HepG2 (cell line): ENCODE measurements around the gene HCFC1. TPM values are rescaled to one million over a fixed set of nuclear protein-coding genes. Genes with fewer than 3 reads are reported as not detected.

Experiments
- ATAC-seq: fragments of 200-7000 bp; cut with Tn5 transposase; 3 replicates; pipeline ENCODE4 v1.9.1; 2020; ENCODE audit warnings: mild to moderate bottlenecking, moderate library complexity
- BruUV-seq: library from RNA; stranded (reverse); fragments of 400-500 nt; replicated peaks from 2 replicates; lab custom pipeline; 2021; lab: Mats Ljungman, UMichigan
- CTCF ChIA-PET: fragments of 300-600 bp; formaldehyde crosslinking; extraction: SDS; loops from one replicate; lab custom pipeline; 2021; ENCODE audit warnings: low total read pairs, inconsistent platforms, low intra/inter-chr PET ratio; lab: Yijun Ruan, JAX
- POLR2A ChIA-PET: fragments of 350-600 bp; sonication (Branson Sonifier 250); formaldehyde crosslinking; loops from one replicate; lab custom pipeline; 2020; ENCODE audit warnings: antibody characterized with exemption, inconsistent platforms; lab: Yijun Ruan, JAX
- DNase-seq: peaks from one replicate; pipeline ENCODE4 v3.0.0-alpha.2; 2015; ENCODE audit warnings: low spot score
- FAIRE-seq: peaks from 3 replicates; lab custom pipeline; 2011; peaks lifted over from hg19 to GRCh38; lab: Jason Lieb, UNC
- H2AFZ ChIP-seq: one replicate; pipeline ENCODE4 v1.6.1; 2011; ENCODE audit warnings: low read length, inconsistent platforms
- H3K27ac ChIP-seq: fragments of 300-600 bp; 3 replicates; pipeline ENCODE4 v1.8.0; 2011; ENCODE audit warnings: mixed run types, mild to moderate bottlenecking, mixed read lengths, low read length, inconsistent platforms; ENCODE audit not compliant: insufficient read depth; ENCODE audit errors: extremely low read length
- H3K27me3 ChIP-seq, 2 experiments: fragments of 200-600 bp in 1 of 2; 2 replicates in 1 of 2; 3 replicates in 1 of 2; pipeline versions ENCODE4 v1.6.0 to v1.8.0; 2011; ENCODE audit warnings: low read length in 2 of 2, mild to moderate bottlenecking in 2 of 2, moderate library complexity in 2 of 2, inconsistent platforms in 1 of 2; ENCODE audit not compliant: insufficient read depth in 2 of 2, control insufficient read depth in 1 of 2
- H3K36me3 ChIP-seq, 2 experiments: fragments of 200-600 bp in 1 of 2; replicated peaks in 1 of 2; 2 replicates in 1 of 2; 3 replicates in 1 of 2; pipeline versions ENCODE4 v1.5.1 to v1.8.0; 2011; ENCODE audit warnings: low read length in 2 of 2, inconsistent platforms in 1 of 2; ENCODE audit not compliant: insufficient read depth in 2 of 2, control insufficient read depth in 1 of 2
- H3K4me1 ChIP-seq: 2 replicates; pipeline ENCODE4 v1.5.1; 2012; ENCODE audit warnings: low read length, inconsistent platforms; ENCODE audit not compliant: insufficient read depth
- H3K4me2 ChIP-seq: 2 replicates; pipeline ENCODE4 v1.6.0; 2011; ENCODE audit warnings: low read depth, low read length, inconsistent platforms
- H3K4me3 ChIP-seq, 3 experiments: fragments of 200-600 bp in 1 of 3; sonication (generic), shearing (Covaris generic) in 1 of 3; replicated peaks in 1 of 3; 2 replicates each; pipeline ENCODE4 v1.5.1; 2011 to 2016; ENCODE audit warnings: low read length in 3 of 3, inconsistent platforms in 2 of 3, low read depth in 2 of 3, mild to moderate bottlenecking in 2 of 3, control low read depth in 1 of 3, mixed read lengths in 1 of 3; ENCODE audit not compliant: insufficient read depth in 1 of 3
- H3K79me2 ChIP-seq: one replicate; pipeline ENCODE4 v1.6.1; 2011; ENCODE audit warnings: low read length, inconsistent platforms; ENCODE audit not compliant: insufficient read depth
- H3K9ac ChIP-seq: 2 replicates; pipeline ENCODE4 v1.6.0; 2011; ENCODE audit warnings: mild to moderate bottlenecking, low read depth, low read length, inconsistent platforms; ENCODE audit not compliant: insufficient read depth
- H3K9me3 ChIP-seq: 2 replicates; pipeline ENCODE4 v1.5.1; 2012; ENCODE audit warnings: mild to moderate bottlenecking, low read length
- H4K20me1 ChIP-seq: 2 replicates; pipeline ENCODE4 v1.6.0; 2011; ENCODE audit warnings: inconsistent platforms, mild to moderate bottlenecking, low read length, moderate library complexity; ENCODE audit not compliant: insufficient read depth
- ATF3 ChIP-seq: sonication (generic); formaldehyde crosslinking; IDR thresholded peaks from 2 replicates; pipeline ENCODE4 v1.4.0; 2020; ENCODE audit warnings: missing genetic modification reagents
- ATF7-NPFF ChIP-seq: sonication (generic); formaldehyde crosslinking; IDR thresholded peaks from 2 replicates; pipeline ENCODE4 v1.8.1; 2023; ENCODE audit warnings: mild to moderate bottlenecking, low read depth, missing genetic modification reagents, moderate library complexity
- HDAC2 ChIP-seq: sonication (generic); formaldehyde crosslinking; IDR thresholded peaks from 2 replicates; pipeline ENCODE4 v1.4.0; 2020; ENCODE audit warnings: missing genetic modification reagents
- JUNB ChIP-seq: sonication (generic); formaldehyde crosslinking; IDR thresholded peaks from 2 replicates; pipeline ENCODE4 v1.8.0; 2022; ENCODE audit warnings: missing genetic modification reagents, mild to moderate bottlenecking, borderline replicate concordance
- MTF1 ChIP-seq: sonication (generic); formaldehyde crosslinking; IDR thresholded peaks from 2 replicates; pipeline ENCODE4 v1.5.0; 2020; ENCODE audit warnings: missing genetic modification reagents
- POLR2AphosphoS5 ChIP-seq: IDR thresholded peaks from 2 replicates; pipeline ENCODE4 v1.6.1; 2012; ENCODE audit warnings: low read depth, low read length
- TBL1XR1 ChIP-seq: fragments of 150-350 bp; IDR thresholded peaks from 2 replicates; pipeline ENCODE4 v1.6.1; 2014; ENCODE audit warnings: borderline replicate concordance, low read length; ENCODE audit not compliant: partially characterized antibody
- ZBTB34 ChIP-seq: sonication (generic); formaldehyde crosslinking; IDR thresholded peaks from 2 replicates; pipeline ENCODE4 v1.8.0; 2022; ENCODE audit warnings: mild to moderate bottlenecking, missing genetic modification reagents
- ZBTB38 ChIP-seq: sonication (generic); formaldehyde crosslinking; IDR thresholded peaks from 2 replicates; pipeline ENCODE4 v1.5.1; 2020; ENCODE audit warnings: mild to moderate bottlenecking, missing genetic modification reagents
- ZBTB39 ChIP-seq: sonication (generic); formaldehyde crosslinking; IDR thresholded peaks from 2 replicates; pipeline ENCODE4 v1.5.0; 2020; ENCODE audit warnings: missing genetic modification reagents
- ZNF747 ChIP-seq: sonication (generic); formaldehyde crosslinking; IDR thresholded peaks from 2 replicates; pipeline ENCODE4 v1.8.1; 2023; ENCODE audit warnings: missing genetic modification reagents, mild to moderate bottlenecking, borderline replicate concordance
- ZNF792 ChIP-seq: IDR thresholded peaks from 2 replicates; pipeline ENCODE4 v1.6.1; 2016
- WGBS: methylation state at CpG from one replicate; pipeline ENCODE4 v1.1.6; 2017; ENCODE audit warnings: low lambda C conversion rate; 5-methylcytosine and 5-hydroxymethylcytosine counted together
- in situ Hi-C: cut with HindIII; loops from 2 replicates; pipeline ENCODE4 v1.10.0; 2017; ENCODE audit warnings: low pct_unique_long_range_greater_than_20kb; ENCODE audit not compliant: extremely low pct_ligation_motif_present
- intact Hi-C: fragments of 100-400 bp; cut with micrococcal nuclease; formaldehyde crosslinking; loops from one replicate; pipeline ENCODE4 v1.10.0; 2022; ENCODE audit not compliant: unreplicated experiment
- polyA plus RNA-seq, 8 experiments: library from polyadenylated mRNA; depleted of rRNA in 3 of 8; stranded (reverse) in 7 of 8; unstranded in 1 of 8; fragments of >200 nt; fragmentation: Illumina TruSeq in 4 of 8; extraction: Trizol in 4 of 8; gene quantifications; 2 replicates each; pipeline versions ENCODE4 v1.2.1 to v1.2.3, GENCODE V29; 2011 to 2016; ENCODE audit warnings: low read depth in 4 of 8, missing spikeins in 1 of 8, mixed read lengths in 1 of 8; ENCODE audit not compliant: insufficient read depth in 1 of 8
- total RNA-seq, 5 experiments: library from RNA; depleted of rRNA; stranded (reverse); fragments of >200 nt; fragmentation: Illumina TruSeq; extraction: Trizol; gene quantifications; 2 replicates each; pipeline ENCODE4 v1.2.3, GENCODE V29; 2016; ENCODE audit warnings: low read depth in 1 of 5

Gene HCFC1
- total and polyA plus RNA-seq, 2 of the 13 experiments (the other 11 are each of a cell fraction or from before 2014, with no cell fraction given): 5.8 to 17.8 TPM

GRCh38 chrX:153963546-153963945 lies 8.1 kb downstream of the HCFC1 start:
- H2AFZ ChIP-seq: no peak overlapping the region
- peaks cover 17 to 63% of the 10 kb centered on the region in 2 experiments; a peak in 4 of 5 replicates for H3K36me3 ChIP-seq
- ChIA-PET CTCF (no interaction called here), POLR2A (no interaction called here)
- peaks cover 37% of the 10 kb centered on the region for H4K20me1 ChIP-seq
- no peak overlapping the region for H3K9ac ChIP-seq
- H3K4me1 ChIP-seq: peaks cover 25% of the 10 kb centered on the region
- H3K79me2 ChIP-seq: peaks cover 50% of the 10 kb centered on the region
- H3K4me2 ChIP-seq: no peak overlapping the region
- in situ Hi-C loops: no loop called here
- no CpG with 5 or more reads among the region's 12 CpGs for WGBS
- FAIRE-seq (no peak), ATAC-seq (no peak)
- no peak overlapping the region for H3K27ac ChIP-seq
- H3K9me3 ChIP-seq: no peaks in the 10 kb centered on the region
- no peaks in the 10 kb centered on the region for H3K27me3 ChIP-seq
- no peak for TF ChIP-seq ZNF747 (CRISPR knock-in tag)
- no peak for TF ChIP-seq HDAC2 (CRISPR knock-in tag)
- TF ChIP-seq MTF1 (CRISPR knock-in tag): no peak
- no peak for TF ChIP-seq ZBTB39 (CRISPR knock-in tag)
- TF ChIP-seq, all 625 proteins: peak for 0
- intact Hi-C loops: no loop called here
- no TSS peak for BruUV-seq
- no peak overlapping the region for H3K4me3 ChIP-seq
- no peak for DNase-seq

- no TSS peak for BruUV-seq
- no peak overlapping the region for H3K4me2 ChIP-seq
- H3K27me3 ChIP-seq: no peaks in the 10 kb centered on the region
- H4K20me1 ChIP-seq: peaks cover 15% of the 10 kb centered on the region; the same call in 1 of the 2 replicates
- ATAC-seq: no peak
- POLR2A ChIA-PET: no interaction called here
- no peaks in the 10 kb centered on the region for H3K9me3 ChIP-seq
- no peak overlapping the region for H3K9ac ChIP-seq
- intact Hi-C loops: no loop called here
- CTCF ChIA-PET: no interaction called here
- peaks cover 27% of the 10 kb centered on the region for H3K79me2 ChIP-seq
- H2AFZ ChIP-seq: no peak overlapping the region
- in situ Hi-C loops: no loop called here
- H3K4me3 ChIP-seq: no peak overlapping the region
- peaks cover 19 to 75% of the 10 kb centered on the region in 2 experiments; a peak in 4 of 5 replicates for H3K36me3 ChIP-seq
- no peak for DNase-seq
- 0 out of 2 replicates have a peak, but pooled peaks cover 3% of the 10 kb centered on the region for H3K4me1 ChIP-seq
- FAIRE-seq: no peak
- WGBS: 98% methylated on average over 8 of the region's 11 CpGs
- no peak for TF ChIP-seq ZBTB34 (CRISPR knock-in tag)
- no peak for TF ChIP-seq ZNF792 (CRISPR knock-in tag)
- TF ChIP-seq TBL1XR1: no peak
- TF ChIP-seq ATF7-NPFF (CRISPR knock-in tag): no peak
- TF ChIP-seq ATF3 (CRISPR knock-in tag): no peak
- TF ChIP-seq ZBTB38 (CRISPR knock-in tag): no peak
- TF ChIP-seq POLR2AphosphoS5: no peak
- TF ChIP-seq JUNB (CRISPR knock-in tag): no peak
- no peak overlapping the region for H3K27ac ChIP-seq
Observed at GRCh38 chrX:153961292-153961691, 10.3 kb downstream of the HCFC1 start.
